HS-27A (cell line): ENCODE results near the gene SORCS1.

Experiments used
- DNase-seq: peaks from one replicate; pipeline ENCODE4 v3.0.0-alpha.2; 2012; ENCODE audit warnings: low read depth, missing footprints

Gene SORCS1

DNA sequence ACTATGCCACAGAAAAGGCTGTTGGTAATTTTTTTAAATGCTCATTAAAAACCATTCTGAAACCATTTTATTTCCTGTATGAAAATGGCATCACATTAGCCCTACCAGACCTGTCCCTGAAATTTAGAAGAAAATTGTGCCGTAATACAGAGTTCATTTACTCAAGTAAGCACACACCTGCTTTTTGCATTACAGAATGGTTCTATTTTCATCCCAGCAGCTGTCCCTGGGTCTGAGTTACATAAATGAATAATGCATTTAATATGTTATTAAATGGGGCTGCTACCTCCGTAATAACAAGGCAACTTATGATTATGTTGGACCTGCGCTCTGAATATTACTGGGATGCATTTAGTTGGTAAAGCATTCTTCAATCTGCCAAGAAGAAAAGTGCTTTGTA lies 508.9 kb downstream of the SORCS1 start:
- no peak for DNase-seq

GRCh38 chr10:106655165-106655564 lies 509.3 kb downstream of the SORCS1 start:
- no peak for DNase-seq

GRCh38 chr10:106652279-106652678 lies 512.2 kb downstream of the SORCS1 start:
- DNase-seq, result no peak

GRCh38 chr10:106648534-106649481 lies 515.7 kb downstream of the SORCS1 start:
- no peak for DNase-seq

GRCh38 chr10:106643473-106643872 lies 521.0 kb downstream of the SORCS1 start:
- DNase-seq, result no peak

GRCh38 chr10:106637873-106638272 lies 526.6 kb downstream of the SORCS1 start:
- DNase-seq, result no peak

DNA sequence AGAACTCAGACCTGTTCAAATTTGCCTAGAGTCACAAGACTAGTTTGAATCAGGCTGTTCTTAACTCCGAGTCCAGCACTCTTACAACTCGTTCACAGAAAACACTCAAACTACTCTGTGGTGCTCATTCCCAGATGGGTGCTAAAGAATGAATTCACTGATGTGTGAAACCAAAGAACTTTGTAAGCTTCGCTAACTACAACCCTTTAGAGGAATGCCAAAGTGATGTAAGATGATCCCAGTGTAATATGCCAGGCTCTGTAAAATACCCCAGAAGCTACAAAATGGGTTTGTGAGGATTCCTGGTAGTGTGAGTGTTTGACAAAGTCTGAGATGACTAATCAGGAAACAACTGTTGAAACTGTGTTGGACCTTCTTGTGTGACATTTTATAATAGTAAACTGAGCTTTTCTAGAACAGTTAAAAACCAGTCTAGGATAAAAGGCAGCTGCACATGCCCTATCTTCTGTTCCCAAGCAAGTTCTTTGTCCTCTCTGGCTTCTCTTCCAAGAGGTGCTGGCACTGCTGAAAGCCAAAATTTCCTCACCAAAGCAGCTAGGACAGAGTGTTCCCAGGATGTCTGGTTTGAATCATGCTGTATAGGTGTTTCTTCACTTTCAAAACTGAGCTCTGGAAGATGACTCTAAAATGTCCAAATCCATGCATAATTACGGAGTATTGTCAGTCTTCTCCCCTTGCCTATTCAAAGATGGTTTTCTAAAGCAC lies 527.6 kb downstream of the SORCS1 start:
- no peak for DNase-seq

GRCh38 chr10:106635947-106636346 lies 528.6 kb downstream of the SORCS1 start:
- DNase-seq, result no peak

- no peak for DNase-seq
Measured at GRCh38 chr10:106631016-106631702, 533.3 kb downstream of the SORCS1 start.

DNA sequence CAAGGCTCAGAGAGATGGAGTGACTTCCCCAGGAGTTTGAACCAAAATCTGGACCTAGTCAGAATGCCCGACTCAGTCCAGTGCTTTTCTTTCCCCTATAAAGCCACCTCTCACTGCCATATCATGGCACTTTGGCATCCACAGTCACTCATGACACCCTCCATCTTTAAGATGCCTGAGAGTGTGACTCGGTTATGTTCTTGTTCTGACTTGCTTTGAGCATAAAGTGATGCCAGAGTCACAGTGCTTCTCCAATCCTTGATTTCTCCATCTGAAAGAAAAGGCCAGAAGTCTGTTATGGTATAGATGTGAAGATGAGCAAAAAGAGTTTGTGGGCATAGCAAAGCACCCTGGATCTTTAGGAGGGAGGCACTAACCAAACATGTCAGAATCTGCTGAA lies 538.1 kb downstream of the SORCS1 start:
- DNase-seq, result no peak

DNA sequence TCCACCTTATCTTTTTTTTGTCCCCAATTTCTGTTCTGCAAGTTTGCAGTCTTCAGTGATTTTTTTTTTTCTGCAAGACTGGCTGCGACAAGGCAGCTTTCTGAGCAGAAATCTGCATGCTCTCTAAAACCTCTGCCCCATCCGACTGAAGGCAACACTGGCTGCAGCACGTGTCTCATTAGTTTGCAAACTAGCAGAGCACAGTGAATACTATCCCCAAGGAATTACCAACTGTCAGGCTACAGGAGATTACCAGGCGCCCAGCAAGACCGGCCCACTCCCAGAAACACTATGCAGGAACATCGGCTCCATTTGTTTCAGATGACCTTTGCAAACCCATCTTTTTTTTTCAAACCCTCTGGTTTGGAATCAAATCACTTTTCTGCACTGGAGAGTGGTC lies 538.8 kb downstream of the SORCS1 start:
- DNase-seq, result no peak

DNA sequence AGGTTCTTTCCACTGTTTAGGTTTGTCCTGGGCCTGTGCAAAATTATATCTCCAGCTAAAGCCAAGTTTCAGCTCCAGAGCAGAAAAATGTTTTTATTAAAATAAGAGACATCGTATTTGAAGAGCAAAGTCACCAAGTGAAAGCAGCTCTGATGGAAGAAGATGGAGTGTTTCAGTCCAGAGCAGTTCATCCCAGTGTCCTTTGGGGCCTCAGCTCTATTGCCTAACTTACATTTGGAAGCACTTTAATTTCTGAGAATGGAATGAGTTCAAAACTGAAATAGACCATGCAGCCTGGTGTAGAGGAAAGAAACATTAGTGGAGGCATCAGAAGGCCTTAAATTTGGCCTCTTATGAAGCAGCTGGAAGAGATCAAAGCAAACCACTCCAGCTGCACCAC lies 545.2 kb downstream of the SORCS1 start:
- no peak for DNase-seq

DNA sequence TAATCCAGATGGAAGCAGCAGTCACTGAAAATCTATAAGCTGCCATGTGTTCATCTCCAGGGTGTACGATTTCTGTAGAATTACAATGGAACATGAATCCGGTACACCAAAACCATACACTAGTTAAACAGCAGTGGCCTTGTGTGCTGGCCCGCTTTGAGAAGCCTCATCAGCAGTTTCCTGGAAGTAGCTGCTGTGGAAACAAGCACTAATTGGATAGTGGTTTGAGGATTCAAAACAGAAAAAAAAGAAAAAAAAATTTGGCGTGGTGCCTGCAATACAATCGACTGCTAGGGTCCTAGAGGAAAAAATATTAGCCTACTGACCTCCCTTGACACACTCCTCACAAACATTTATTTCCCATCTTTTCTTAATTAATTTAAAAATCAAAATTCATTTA lies 545.9 kb downstream of the SORCS1 start:
- no peak for DNase-seq

- DNase-seq, result peak; percentile 9
Measured at GRCh38 chr10:106615081-106615480, 549.4 kb downstream of the SORCS1 start.

- no peak for DNase-seq
Measured at GRCh38 chr10:106614293-106614692, 550.2 kb downstream of the SORCS1 start.

DNA sequence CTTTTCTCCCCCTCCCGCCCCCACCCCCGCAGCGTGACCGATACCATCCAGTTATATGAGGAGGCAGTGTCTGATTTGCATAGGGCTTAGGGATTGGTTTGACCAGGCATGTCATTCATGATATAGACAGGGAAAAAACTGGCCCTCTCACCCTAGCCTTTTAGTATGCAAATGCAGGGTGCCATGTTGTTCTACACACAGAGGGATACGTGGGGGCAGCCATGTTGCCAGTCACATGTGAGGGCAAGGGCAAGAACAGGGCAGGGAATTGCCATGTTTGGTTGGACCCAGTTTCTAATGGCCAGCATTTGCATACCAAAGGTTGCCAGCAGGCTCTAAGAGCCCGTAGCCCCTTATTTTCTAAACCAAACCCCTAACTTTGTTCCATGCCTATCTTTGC lies 552.1 kb downstream of the SORCS1 start:
- DNase-seq, result no peak

DNA sequence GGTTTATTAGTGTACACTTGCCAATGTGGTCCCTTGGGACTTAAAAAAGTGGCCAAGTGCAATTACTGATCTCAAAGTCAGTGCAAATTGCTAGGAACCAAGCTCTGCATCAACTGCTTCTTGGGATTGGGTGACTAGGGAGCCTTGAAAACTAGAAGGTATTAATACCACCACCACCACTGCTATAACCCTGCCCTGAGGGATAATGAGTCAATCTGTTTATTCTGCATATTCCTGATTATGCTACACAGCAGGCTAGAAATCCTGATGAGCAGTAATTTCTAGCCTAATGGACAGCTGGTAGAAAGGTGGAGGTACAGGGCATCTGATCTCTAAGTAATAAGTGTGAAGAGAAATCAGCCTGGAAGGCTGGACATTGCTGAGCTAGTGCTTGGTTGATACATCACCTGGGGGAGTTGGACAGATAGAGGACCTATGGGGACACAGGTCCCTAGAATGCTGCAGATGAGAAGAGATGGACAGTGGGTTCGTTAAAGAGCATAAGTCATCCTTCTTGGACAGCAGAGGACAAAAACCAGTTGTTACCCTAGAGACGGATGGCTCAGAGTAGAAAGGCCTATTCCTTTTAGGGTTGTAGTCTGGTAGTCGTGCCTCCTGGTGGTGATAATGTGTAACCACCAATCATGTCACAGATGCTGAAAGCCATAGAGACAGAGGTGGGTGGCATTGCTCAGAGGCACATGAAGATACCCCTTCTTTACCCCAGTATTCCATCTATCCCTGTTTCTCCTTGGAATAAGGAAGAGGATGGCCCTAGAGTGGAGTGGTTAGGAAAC lies 554.8 kb downstream of the SORCS1 start:
- DNase-seq, result no peak

DNA sequence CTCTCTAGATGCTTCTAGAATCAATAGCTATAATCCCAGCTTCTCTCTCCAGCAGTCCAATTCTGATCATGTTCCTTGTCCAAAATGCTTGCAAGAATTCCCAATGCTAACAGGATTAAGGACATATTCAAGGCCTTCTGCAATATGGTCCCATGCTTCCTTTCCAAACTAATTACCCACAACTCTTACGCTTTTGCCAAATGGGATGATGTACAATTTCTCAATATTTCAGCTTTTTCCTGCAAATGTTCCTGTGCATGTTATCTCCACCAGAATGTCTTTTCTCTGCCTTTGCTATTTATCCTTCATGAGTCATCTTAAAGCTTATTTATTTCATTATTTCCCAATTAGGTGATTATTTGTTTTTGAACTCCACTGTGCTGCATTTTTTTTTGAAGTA lies 556.4 kb downstream of the SORCS1 start:
- no peak for DNase-seq

DNA sequence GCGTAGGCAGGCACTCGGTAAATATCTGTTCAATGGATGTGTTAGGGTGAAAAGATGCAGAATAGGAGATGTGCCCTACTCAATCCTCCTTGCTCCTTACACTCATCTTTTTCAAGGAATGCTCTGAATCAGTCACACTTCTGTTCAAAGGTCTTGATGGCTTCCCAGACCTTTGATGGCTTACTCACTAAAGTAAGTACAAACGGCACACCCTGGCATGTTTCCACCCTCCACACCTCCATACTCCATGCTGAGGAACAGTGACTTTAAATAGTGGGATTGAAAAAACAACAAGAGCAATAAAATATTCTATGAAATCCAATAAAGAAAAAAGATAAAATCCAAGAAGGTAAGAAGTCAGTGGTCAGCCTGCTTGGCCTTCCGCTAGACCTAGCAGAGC lies 569.2 kb downstream of the SORCS1 start:
- no peak for DNase-seq

DNA sequence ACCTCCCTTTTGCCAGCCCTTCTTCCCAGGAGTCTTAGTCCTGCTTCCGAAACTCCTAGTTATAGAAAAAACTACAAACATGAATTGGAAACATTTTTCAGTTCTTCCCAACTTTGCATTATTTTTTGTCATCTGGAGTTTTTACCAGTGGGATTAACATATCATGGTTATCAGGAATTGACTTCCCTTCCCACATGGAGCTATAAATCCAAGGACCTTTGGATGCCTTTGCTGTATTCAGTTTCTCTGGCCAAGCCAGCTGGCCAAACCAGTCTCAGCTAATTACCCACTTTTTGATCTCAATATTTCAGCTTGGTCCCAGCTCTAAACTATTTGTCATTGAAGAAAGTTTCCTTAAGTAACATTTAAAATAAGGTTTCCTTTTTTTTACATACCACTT lies 570.6 kb downstream of the SORCS1 start:
- no peak for DNase-seq

GRCh38 chr10:106592396-106592795 lies 572.1 kb downstream of the SORCS1 start:
- no peak for DNase-seq

- no peak for DNase-seq
Measured at GRCh38 chr10:106582291-106582690, 582.2 kb downstream of the SORCS1 start.
